Activated CD8-positive, alpha-beta memory T cell treated with anti-CD3 and anti-CD28 coated beads for 48 hours (primary cell): ENCODE results near the gene SLCO4A1.

ENCODE experiments used
- DNase-seq, 3 experiments: peaks; one replicate each; pipeline ENCODE4 v3.0.0-alpha.2; 2020; ENCODE audit warnings: low read depth in 2 of 3, low spot score in 2 of 3

The SLCO4A1 gene

DNA sequence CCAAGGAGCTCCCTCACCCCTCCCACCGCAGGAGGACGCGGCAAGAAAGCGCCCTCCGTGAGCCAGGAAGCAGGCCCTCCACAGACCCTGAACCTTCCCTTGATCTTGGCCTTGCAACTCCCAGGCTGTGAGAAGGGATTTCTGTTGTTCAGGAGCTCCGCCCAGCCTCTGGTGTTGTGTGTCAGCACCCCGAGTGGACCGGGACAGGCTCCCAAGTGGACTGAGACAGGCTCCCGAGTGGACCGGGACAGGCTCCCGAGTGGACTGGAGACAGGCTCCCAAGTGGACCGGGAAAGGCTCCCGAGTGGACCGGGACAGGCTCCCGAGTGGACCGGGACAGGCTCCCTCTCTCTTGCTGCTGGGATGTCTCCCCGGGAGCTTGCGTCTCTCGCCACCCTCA, 57.0 kb downstream of the SLCO4A1 start:
- no peak for DNase-seq

DNA sequence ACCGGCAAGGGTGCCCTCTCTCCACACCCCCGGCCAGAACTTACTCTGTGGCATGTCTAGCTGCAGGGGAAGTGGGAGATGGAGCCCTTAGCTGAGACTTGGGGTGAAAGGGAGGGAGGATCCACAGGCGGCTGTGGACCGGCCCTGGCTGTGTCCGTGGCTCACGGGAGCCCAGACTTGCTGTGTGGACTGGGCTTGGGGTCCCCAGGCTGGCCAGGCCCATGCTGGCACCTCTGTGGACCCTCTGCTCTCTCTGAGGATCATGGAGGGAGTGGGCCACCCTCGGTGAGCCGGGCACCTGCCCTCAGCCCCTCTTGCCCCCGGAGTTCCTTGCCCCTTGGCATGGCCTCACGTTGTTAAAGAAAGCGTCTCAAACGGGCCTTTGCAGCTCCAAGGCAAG, 57.4 kb downstream of the SLCO4A1 start:
- DNase-seq, result no peak

DNA sequence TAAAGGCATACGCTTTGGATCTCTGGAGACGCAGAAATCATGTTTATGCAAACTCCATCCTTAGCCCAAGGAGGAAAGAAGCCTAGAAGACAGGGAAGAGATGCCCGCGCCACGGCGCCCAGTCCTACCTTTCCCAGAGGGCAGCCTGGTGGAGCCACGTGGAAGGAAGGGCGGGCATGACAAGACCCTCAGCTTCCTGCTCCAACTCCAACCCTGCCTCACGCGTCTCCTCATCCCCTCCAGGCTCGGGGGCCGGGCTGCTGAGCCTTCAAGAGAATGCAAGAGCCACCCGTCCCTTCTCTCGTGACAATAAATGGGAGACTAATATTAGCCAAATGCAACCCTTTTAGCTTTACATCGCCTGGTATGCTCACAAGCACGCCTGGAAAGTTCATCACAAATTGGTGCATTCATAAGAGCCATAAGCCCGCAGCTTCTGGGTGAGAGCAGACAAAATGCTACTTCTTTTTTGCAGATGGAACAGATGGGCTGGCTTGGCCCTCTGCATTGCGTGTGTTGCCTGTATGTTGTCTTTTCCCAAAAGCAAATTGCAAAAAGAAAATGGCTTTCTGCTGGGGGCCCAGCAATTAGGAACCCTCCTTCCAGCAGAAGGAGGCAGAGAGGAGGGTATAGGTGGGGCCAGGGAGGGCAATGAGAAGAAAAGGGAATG, 58.1 kb downstream of the SLCO4A1 start:
- DNase-seq, result no peak

DNA sequence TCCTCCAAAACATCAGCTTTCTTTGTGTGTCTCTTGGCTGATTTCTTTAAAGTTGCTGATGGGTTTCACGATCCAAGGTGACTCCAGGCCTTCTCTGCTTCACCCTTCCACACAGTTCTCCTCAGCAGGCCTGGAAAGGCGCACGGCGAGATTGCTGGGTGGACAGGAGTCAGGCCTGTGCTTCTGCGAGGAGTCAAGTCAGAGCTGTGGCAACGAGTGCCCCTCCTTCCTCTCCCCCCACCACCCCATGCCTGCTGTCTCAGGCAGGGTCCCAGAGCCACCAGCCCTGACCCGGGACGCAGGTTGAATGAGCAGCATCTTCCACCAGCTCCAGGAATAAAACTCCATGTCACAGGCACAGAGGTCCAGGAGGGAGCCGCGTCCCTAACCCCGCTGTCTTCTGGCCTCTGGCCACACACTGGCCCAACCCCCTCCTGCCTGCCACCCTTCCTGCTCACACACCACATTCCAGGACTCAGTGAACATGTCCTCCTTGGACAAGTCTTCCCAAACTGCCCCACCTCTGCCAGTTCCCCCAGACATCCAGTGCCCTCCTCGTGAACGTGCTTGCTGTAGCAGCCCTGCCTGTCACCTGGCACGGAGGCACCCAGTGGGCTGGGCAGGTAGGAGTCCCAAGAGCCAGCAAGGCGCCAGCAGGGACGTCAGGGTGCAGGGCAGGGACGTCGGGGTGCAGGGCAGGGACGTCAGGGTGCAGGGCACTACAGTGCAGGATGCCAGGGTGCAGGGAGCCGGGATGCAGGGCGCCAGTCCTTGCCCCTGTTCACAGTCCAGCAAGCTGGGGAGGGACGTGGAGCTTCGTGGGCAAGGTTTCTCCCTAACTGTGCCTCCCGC, 59.1 kb downstream of the SLCO4A1 start:
- DNase-seq, result no peak

DNA sequence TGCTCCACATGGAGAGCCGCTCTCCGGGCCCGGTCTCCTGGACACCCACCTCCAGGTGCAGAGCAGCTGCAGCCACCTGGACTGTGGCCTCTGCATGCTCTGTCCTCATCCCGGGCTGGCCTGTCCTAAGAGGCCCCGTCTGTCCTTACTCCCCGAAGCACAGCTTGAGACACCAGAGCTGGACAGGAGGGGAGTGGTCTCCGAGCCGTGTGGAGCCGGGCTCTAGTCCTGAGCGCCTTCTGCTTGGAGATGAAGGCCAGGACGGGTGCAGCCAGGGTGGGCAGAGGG, 59.7 kb downstream of the SLCO4A1 start:
- DNase-seq, result no peak

DNA sequence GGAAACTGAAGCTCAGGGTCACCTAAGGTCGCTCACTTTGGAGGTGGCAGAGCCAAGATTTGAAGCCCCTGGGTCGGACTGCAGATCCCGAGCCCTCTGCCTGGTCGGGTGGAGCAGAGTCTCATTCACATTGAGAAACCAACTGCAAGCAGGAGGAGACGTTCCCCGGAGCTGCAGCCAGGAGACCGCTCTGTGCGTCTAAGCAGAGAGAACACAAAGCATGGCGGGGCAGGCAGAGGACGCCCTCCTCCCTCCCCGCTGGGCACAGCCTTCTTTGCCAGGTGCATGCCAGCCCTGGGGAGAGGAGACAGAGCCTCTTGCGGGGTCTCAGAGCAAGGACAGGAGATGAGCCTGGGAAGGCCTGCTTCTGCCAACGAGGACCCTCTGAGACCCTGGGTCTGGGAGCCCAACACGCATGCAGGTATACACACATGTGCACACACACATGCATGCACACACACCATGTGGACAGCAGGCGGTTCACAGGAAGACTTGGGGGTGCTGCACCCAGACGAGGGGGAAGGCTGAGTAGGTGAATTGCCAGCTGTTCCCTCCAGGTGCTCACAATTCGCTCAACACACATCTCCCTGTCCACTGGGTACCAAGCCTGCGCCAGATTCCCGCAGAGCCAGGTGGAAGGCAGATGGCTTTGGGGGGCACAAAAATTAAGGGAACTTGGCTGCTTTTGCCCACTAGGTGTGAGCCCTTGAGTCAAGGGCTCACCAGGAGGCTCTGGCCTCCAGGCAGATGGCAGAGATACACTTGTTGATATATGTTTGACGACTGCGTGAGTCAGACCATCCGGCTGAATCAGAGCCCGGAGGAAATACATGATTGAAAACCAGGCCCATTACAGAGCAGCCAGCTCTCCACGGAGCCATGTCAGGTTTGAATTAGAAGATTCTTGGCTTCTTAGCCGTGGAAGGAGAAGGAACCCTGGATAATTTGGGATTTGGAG, 60.9 kb downstream of the SLCO4A1 start:
- no peak for DNase-seq

DNA sequence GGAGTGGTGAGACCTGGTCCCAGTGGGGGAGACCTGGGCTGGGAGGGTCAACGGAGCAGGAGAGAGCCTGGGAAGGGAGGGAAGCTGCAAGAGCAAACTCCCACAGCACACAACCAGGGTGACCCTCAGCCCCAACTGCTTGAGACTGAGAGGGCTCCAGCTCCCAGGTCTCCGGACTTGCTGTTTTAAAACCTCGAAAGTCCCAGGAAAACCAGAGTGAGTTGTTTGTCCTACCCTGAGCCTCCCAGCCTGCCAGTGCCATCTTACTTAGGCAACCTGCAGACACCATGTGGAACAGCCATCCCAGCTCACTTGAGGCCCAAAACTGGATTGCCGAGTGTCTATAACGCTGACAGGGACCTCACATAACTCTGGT, 61.5 kb downstream of the SLCO4A1 start:
- no peak for DNase-seq

DNA sequence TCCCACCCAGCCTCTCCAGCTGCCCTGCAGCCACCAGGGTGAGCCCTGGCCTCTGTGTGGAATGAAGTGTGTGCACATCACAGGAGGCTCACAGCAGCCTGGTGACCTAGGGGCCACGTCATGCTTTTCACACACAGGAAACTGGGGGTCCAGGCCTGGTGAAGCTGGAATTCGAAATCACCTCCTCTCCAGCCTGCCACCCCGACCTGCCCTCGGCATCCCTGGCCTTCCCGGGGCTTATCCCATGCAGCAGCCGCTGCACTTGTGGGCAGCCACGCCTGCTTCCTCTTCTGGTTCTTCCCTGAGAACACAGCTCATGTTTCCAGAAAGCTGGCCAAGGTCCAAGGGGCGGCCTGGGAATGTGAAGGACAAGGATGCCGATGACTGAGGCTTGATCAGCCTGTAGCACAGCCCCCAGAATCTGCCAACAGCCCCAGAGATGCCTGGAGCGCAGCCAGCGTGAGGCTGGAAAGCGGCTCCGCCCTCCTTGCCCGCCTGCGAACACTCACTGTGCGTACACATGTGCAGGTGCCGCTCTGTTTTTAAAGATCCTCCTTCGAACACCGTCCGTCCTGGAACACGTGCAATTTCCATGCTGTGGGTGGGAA, 62.1 kb downstream of the SLCO4A1 start:
- DNase-seq, result no peak

DNA sequence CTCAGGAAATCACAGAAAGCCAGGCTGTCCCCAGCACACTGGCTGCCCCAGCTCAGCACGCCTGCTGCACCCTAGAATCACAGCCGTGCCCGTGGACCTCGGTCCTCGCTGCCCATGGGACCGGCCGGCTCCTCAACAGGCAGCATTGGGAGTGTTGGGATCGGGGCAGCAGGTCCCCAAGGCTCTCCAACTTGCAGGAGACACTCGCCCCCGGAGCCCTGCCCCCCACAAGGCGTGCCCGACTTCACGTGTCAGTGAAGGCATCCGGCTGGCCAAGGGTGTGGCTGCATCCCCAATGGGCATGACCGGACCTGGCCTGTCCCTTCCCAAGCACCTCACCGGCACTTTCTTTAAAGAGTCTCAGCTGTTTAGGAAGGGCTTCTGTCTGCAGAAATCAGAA, 63.3 kb downstream of the SLCO4A1 start:
- no peak for DNase-seq

DNA sequence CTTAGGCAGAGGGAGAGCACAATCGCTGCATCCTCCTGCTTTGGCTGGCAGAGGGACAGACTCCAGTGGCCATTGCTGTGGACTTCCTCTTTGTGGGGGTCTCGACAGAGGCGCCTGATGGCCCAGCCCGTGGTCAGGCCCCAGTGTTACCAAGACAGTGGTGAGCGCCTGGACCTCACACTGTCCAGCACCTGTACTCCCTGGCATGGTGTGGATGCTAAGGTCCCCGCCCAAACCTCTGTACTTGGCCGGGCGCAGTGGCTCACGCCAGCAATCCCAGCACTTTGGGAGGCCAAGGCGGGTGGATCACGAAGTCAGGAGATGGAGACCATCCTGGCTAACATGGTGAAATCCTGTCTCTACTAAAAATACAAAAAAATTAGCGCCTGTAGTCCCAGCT, 64.0 kb downstream of the SLCO4A1 start:
- no peak for DNase-seq

DNA sequence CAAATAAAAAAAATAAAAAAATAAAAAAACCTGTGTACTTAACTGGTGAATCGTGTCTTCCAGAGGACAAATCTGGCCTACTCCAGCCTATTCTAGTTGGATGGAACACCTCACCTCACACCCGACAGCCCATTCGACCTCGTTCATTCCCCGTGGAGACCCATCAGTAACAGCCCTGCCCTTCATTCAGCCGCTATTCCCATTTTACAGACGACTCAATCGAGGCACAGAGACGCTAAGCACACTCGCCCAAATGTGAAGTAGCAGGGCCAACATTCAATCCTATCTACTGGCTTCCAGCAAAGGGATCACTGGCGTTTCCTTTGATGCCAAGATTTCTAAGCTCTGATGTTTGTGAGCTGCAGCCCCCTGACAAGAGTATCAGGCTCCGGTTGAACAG, 64.6 kb downstream of the SLCO4A1 start:
- DNase-seq, result no peak

DNA sequence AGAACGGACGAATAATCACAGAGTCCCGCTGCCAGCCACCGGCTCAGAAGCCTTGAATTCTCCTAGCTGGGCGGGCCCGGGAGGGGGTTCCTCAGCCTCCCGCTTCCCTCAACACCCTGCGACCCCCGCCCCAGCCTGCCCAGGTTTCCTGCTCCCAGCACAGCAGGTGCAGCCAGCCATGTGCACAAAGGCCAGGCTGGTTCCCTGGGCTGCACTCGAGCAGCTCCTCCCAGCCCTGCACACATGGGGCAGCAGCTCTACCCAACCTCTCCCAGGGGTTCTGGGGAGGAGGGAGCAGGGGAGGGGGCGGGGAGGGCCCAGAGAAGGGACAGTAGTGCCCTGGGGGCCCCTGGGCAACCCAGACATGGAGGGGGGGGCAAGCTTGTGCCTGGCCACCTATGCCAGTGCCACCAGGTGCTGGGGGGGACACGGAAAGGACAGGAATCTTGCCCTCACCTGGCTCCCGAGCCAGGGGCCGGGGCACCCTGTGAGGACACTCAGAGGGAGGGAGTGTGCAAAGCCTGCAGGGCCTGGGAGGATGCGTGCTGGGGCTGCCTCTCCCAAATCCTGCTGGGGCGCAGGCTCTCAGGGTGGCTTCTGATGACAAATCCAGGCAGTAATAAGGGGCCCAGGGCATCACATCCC, 65.1 kb downstream of the SLCO4A1 start:
- DNase-seq, result no peak

DNA sequence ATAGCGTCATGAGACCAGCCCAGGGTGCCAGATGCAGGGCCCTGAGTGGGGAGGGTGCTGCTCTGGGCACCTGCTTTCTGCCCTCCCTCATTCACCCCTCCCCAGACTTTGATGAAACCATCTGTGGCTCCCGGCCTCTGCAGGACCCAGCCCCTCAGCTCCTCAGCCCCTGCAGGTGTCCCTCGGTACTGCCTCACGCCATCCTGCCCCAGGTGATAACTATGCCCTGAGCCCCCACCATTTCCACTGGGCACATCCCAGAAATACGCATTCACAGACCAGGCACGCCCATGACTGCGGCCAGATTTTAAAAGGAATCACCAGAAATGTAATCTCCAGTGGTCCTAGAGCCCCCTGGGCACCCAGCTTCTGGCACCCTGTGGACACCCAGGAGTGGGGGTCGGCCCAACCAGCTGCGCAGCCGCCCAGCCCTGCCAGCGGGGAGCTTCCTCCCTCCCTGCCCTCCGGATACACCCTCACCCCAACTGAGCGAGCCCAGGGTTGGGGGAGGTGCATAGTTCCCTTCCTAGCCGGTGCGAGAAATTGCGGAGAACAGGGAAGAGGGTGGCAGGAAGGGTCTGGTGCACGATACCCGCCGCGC, 65.7 kb downstream of the SLCO4A1 start:
- no peak for DNase-seq

DNA sequence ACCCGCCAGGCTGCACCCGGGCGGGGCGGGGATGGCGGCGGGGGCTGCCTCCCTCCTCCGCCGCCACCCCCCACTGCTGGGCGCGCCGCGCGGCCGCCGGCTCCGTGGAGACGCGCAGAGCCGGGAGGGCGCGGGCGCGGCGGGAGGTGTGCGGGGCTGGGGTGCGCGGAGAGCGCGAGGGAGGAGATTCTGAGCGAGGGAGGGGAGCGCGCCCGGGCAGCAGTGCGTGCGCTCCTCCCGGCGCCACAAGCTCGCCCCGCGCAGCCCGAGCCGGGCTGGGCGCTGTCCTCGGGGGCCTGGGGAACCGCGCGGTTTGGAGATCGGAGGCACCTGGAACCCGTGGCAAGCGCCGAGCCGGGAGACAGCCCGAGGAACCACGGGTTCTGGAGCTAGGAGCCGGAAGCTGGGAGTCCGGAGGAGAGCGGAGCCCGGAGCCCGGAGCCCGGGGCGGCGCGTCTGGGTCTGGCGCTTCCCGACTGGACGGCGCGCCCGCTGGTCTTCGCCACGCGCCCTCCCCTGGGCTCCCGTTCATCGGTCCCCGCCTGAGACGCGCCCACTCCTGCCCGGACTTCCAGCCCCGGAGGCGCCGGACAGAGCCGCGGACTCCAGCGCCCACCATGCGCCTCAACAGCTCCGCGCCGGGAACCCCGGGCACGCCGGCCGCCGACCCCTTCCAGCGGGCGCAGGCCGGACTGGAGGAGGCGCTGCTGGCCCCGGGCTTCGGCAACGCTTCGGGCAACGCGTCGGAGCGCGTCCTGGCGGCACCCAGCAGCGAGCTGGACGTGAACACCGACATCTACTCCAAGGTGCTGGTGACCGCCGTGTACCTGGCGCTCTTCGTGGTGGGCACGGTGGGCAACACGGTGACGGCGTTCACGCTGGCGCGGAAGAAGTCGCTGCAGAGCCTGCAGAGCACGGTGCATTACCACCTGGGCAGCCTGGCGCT, 66.6 kb downstream of the SLCO4A1 start, which contains the start of gene NTSR1:
NTSR1 (plus strand) TSS at position 246 of the 946 bp plus-strand sequence; CDS start at position 618, 372 bp downstream.
- DNase-seq, result no peak

DNA sequence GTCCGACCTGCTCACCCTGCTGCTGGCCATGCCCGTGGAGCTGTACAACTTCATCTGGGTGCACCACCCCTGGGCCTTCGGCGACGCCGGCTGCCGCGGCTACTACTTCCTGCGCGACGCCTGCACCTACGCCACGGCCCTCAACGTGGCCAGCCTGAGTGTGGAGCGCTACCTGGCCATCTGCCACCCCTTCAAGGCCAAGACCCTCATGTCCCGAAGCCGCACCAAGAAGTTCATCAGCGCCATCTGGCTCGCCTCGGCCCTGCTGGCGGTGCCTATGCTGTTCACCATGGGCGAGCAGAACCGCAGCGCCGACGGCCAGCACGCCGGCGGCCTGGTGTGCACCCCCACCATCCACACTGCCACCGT, 67.2 kb downstream of the SLCO4A1 start:
- no peak for DNase-seq

DNA sequence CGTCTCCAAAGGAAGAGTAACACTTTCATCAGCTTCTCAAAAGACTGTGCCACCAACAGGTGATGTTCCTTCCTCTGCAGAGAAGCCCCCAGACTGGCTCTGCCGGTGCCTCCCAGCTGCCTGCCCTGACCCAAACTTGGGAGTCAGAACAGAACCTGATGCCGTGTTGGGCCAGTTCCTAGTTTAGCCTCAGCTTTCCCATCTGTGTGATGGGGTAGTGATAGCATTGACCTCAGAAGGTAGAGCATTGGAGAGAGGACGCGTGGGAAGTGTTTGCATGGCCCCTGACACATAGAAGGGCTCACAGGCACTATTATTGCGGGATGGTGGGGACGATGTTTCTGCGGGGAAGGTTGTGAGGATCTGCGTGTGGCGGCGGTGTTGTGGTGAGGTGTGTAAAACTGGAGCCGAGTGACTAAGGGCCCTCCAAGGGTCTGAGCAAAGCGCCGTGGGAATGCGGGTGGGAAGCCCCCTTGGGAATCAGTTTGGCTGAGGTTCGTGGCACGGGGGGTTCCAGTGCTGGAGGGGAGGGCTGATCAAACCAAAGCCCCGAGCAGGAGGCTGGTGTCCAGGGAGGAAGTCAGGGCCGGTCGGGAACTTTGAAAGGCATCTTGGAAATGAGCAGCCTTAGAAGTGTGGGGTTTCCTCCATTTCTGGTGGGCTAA, 68.0 kb downstream of the SLCO4A1 start:
- no peak for DNase-seq

DNA sequence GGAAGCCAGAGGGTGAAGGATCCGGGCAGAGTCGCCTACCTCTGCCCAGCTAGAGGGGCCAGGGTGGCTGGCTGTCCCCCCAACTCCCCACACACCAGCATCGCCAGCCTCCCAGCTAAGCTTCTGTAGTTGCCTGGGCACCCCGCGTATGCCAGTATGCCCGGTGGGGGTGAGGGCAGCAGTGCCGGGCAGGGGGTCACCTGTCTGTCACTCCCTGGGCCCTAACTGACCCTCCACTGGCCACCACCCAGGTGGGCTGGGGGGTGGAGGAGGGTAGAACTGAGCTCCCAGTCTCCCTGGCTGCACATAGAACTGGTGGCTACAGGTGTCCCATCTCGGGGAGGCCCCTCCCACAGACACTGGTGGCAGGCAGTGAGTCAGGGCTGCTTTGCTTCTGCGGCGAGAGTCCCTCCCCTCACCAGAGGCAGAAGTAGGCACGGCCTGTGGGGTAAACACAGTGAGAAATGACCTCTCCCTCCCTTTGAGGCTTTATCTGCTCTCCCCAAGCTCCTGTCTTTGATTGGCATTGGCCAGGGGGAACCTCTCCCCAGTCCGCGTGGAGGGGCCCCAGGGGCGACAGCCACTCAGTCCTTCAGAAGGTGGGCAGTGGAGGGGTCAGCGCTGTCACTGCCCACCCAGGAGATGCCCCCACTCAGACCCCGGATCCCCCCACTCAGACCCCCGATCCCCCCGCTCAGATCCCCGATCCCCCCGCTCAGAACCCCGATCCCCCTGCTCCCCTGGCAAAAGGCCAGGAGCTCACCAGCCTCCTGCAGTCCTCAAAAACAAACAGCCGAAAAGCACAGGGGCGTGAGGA, 68.8 kb downstream of the SLCO4A1 start:
- no peak for DNase-seq

DNA sequence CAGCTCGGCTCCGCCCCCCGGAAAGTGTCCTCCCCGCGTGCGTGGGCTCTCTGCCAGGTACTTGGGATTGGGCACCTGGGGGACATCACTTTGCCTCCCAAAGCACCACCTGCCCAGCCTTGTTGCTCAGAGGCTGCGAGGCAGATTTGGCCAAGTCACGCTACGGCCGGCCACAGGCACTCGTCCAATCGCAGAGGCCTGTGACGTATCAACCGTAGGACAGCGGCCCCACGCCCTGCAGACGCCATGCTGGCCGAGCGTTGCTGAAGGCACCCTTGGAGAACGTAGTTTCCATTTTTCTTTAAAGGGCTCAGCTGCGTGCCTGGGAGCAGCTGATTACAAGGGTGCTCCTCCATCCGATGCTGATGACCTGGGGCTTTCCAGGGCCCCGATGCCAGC, 69.4 kb downstream of the SLCO4A1 start:
- DNase-seq, result no peak
